Mucosa of descending colon (tissue), 3 donors: ENCODE measurements around the gene BPGM. TPM values are rescaled to one million over a fixed set of nuclear protein-coding genes. Genes with fewer than 3 reads are reported as not detected.

ENCODE experiments used
- ATAC-seq: fragments of 200-7000 bp; cut with Tn5 transposase; one replicate; pipeline ENCODE4 v1.9.1; 2020; ENCODE audit warnings: mild to moderate bottlenecking, moderate library complexity
- DNase-seq, 3 donors: peaks; one replicate each; pipeline ENCODE4 v3.0.0-alpha.2; 2020
- H3K36me3 ChIP-seq: fragments of 200-600 bp; one replicate; pipeline ENCODE4 v1.8.0; 2021; ENCODE audit warnings: low read depth, mild to moderate bottlenecking
- H3K4me1 ChIP-seq: fragments of 200-600 bp; one replicate; pipeline ENCODE4 v1.8.0; 2021; ENCODE audit warnings: low read depth, mild to moderate bottlenecking
- H3K4me3 ChIP-seq: fragments of 200-600 bp; one replicate; pipeline ENCODE4 v1.8.0; 2021; ENCODE audit warnings: mild to moderate bottlenecking
- H3K9me3 ChIP-seq: fragments of 200-600 bp; one replicate; pipeline ENCODE4 v1.8.0; 2021; ENCODE audit warnings: mild to moderate bottlenecking
- CTCF ChIP-seq: fragments of 200-600 bp; IDR thresholded peaks from one replicate; pipeline ENCODE4 v1.8.0; 2022; ENCODE audit warnings: antibody characterized with exemption, mild to moderate bottlenecking
- intact Hi-C, 2 donors: fragments of 100-400 bp; cut with DNase I in 1 of 2; cut with micrococcal nuclease in 1 of 2; formaldehyde crosslinking; loops; one replicate each; pipeline versions ENCODE4 v1.11.0 to v1.11.1; 2022; cut with DNase I, micrococcal nuclease
- total RNA-seq, 3 donors: library from RNA; stranded (reverse); fragmentation: NEBNext Ultra II Directional in 2 of 3; extraction: Animal tissue kit (Norgen Biotek cat#: 25700) in 2 of 3; gene quantifications; one replicate each; pipeline versions ENCODE4 v1.2.1 to v1.2.4, GENCODE V29; 2021 to 2023
- donor health status: DM: no; HTN: no; CAD: no; lungs with moderate emphysema.
- donor health status: DM: no; HTN: no; CAD: no.
- donor health status: DM: no; HTN: yes; CAD: no.

Gene BPGM
- total RNA-seq, 3 donors from 2014 or later: 9.4 to 17.3 (median 9.4) TPM

DNA sequence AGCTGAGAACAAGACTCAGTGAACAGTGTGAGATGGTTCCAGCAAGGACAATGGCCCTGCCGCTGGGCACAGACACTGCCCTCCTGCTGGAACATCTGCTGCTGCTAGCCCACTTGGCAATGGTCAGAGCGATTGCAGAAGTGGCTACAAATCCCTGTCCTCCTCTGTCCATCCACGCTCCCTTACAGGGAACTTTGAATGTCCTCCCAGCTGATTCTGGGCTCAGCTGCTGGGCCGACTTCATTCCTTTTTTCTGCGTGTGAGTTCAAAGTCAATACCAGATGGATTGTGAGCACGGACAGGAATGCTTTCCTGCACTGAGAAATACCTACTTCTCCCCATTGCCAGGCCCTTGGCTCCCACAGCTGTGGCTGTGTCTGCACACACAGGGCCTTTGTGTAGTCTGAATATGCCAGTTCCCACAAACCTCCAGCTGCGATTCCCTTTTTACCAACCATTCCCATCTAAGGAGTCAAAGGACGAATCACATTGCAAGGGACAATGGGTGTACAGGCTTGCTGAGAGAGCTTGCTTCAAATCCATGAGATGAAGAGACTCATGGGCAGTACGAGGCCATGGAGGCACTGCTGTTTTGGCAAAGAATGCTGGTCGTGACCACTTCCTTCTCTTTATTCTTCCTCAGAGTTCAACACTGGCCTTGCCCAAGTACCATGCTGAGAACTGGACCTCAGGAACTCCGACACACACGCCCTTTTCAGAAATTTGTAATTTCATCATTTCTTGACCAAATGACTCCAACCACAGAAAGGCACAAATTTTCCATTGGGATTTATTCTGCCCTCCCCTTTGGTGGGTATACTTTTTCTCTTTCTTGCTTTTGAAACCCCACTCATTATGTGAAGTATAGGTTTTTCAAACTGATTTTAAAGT, 44.2 kb downstream of the BPGM start:
- TF ChIP-seq CTCF: no peak
- Histone ChIP-seq H3K36me3 (no peaks in the 10 kb centered on the region), H3K4me1 (no peaks in the 10 kb centered on the region), H3K9me3 (no peaks in the 10 kb centered on the region), H3K4me3 (no peak overlapping the region)
- DNase-seq (no peak), ATAC-seq (no peak)
- intact Hi-C loops: loop anchor here in 1 of 2 donors (10.0 kb wide), 1 partner anchor 264 kb away; no protein-coding TSS in a partner anchor

GRCh38 chr7:134691546-134692343, 45.1 kb downstream of the BPGM start:
- Histone ChIP-seq H3K36me3 (no peaks in the 10 kb centered on the region), H3K9me3 (no peaks in the 10 kb centered on the region), H3K4me1 (no peaks in the 10 kb centered on the region), H3K4me3 (no peak overlapping the region)
- no peak for TF ChIP-seq CTCF
- intact Hi-C loops: loop anchor here in 1 of 2 donors (10.0 kb wide), 1 partner anchor 263 kb away; no protein-coding TSS in a partner anchor
- ATAC-seq: no peak
- DNase-seq: no peak

DNA sequence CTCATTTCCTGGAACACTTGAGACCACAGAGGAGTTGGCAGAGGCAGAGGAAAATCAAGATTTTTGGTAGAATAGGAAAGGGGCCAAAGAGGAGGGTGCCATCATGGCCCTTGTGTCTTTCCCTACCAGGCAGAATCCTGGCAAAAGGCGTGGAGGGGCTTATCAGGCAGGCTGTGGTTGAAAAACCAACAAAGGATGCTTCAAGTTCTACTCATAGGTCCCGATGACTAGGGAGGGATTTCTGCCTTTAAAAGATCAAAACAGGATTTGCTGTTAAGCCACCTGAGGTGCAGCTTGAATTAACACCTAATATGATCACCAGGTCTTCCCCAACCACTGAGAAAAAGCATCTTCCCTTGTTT, 45.7 kb downstream of the BPGM start:
- DNase-seq: no peak
- Histone ChIP-seq H3K9me3 (no peaks in the 10 kb centered on the region), H3K36me3 (no peaks in the 10 kb centered on the region), H3K4me3 (no peak overlapping the region), H3K4me1 (no peaks in the 10 kb centered on the region)
- no peak for ATAC-seq
- TF ChIP-seq CTCF: no peak
- intact Hi-C loops: loop anchor here in 1 of 2 donors (10.0 kb wide), 1 partner anchor 262 kb away; no protein-coding TSS in a partner anchor

- H3K4me1 ChIP-seq: no peaks in the 10 kb centered on the region
- no peaks in the 10 kb centered on the region for H3K36me3 ChIP-seq
- no peak for DNase-seq
- H3K4me3 ChIP-seq: no peak overlapping the region
- no peak for TF ChIP-seq CTCF
- intact Hi-C loops: loop anchor here in 1 of 2 donors (10.0 kb wide), 1 partner anchor 262 kb away; no protein-coding TSS in a partner anchor
- H3K9me3 ChIP-seq: no peaks in the 10 kb centered on the region
- no peak for ATAC-seq
These were observed 46.6 kb downstream of the BPGM start for GRCh38 chr7:134693256-134693655.

- H3K4me1 ChIP-seq: no peaks in the 10 kb centered on the region
- DNase-seq: no peak
- ATAC-seq: no peak
- TF ChIP-seq CTCF: no peak
- no peak overlapping the region for H3K4me3 ChIP-seq
- no peaks in the 10 kb centered on the region for H3K36me3 ChIP-seq
- no peaks in the 10 kb centered on the region for H3K9me3 ChIP-seq
- intact Hi-C loops: loop anchor here in 1 of 2 donors (10.0 kb wide), 1 partner anchor 261 kb away; no protein-coding TSS in a partner anchor
These were observed 47.6 kb downstream of the BPGM start for GRCh38 chr7:134694299-134694698.
